Measurements from ENCODE around the gene GRID1.
"Not testable (repeated sequence)": the region's sequence is repeated elsewhere in the genome, so short reads cannot be mapped to it uniquely, and the experiment has no call there.

GRID1 gene

GRCh38 chr10:86242761-86243160, 123.8 kb downstream of the GRID1 start:
- no peak for TF ChIP-seq CTCF (IDR thresholded peaks at IDR 0.05)
- Mint-ChIP-seq H3K27me3 (ENCODE audit: low read depth, poor library complexity) (peaks cover 6% of the 10 kb centered on the region), H3K36me3 (ENCODE audit: low read depth) (no peaks in the 10 kb centered on the region), H3K4me3 (no peak overlapping the region), H3K27ac (no peak overlapping the region), H3K4me1 (peaks cover 11% of the 10 kb centered on the region), H3K9me3 (peaks cover 14% of the 10 kb centered on the region)
- no peak for DNase-seq

DNA sequence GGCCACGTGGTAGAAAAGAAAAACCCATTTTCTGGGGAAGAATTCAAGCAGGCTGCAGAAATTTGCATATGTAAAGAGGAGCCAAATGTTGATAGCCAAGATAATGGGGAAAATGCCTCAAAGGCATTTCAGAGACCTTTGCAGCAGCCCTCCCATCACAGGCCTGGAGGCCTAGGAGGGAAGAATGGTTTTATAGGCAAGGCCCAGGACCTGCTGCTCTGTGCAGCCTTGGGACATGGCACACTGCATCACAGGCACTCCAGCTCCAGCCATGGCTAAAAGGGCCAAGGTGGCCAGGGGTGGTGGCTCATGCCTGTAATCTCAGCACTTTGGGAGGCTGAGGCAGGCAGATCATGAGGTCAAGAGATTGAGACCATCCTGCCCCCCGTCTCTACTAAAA, 128.5 kb downstream of the GRID1 start:
- peaks cover 28% of the 10 kb centered on the region for H3K9me3 Mint-ChIP-seq
- not testable (repeated sequence) for DNase-seq; H3K27me3 Mint-ChIP-seq (ENCODE audit: low read depth, poor library complexity); H3K4me3 Mint-ChIP-seq; H3K27ac Mint-ChIP-seq; H3K36me3 Mint-ChIP-seq (ENCODE audit: low read depth)
- H3K4me1 Mint-ChIP-seq, result peaks cover 13% of the 10 kb centered on the region

DNA sequence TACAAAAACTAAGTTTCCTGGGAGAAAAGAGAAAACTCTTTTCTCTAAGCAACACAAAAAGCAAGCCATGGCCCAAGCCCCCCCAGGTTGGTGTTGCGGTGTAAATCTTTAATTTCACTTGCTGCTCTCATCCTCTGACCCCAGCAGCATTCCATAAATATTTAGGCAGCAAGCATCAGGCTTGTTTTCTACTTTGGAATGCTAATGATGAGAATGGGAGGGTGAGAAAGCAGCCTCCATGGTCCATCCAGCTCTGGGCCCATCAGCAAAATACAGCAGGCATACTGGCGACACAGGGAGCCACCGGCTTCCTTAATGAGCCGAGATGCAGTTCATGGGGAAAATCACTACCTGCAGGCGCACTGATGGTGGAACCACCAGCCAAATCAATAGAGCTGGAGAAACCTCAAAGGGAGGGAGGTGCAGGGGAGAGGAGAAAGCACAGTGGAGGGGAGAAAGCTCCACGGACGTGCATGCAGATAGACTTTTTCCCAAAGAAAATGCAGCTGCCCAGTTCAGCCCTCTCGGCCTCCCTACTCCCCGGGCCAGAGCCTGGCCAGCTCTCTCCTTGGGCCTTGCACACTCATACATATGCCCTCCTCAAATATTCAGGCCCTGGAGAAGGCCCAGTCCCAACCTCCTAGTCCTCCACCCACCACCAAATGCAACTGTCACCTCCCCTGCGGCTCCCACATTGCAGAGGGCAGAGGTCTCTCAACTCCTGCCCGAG, 131.9 kb downstream of the GRID1 start:
- H3K27ac Mint-ChIP-seq, result no peak overlapping the region
- H3K36me3 Mint-ChIP-seq (ENCODE audit: low read depth), result no peaks in the 10 kb centered on the region
- H3K27me3 Mint-ChIP-seq (ENCODE audit: low read depth, poor library complexity), result no peaks in the 10 kb centered on the region
- no peak for TF ChIP-seq CTCF (IDR thresholded peaks at IDR 0.05)
- H3K4me3 Mint-ChIP-seq, result no peak overlapping the region
- H3K9me3 Mint-ChIP-seq, result peaks cover 28% of the 10 kb centered on the region
- peaks cover 13% of the 10 kb centered on the region for H3K4me1 Mint-ChIP-seq
- DNase-seq, result no peak

- Mint-ChIP-seq H3K4me3 (no peak overlapping the region), H3K27me3 (ENCODE audit: low read depth, poor library complexity) (no peaks in the 10 kb centered on the region), H3K36me3 (ENCODE audit: low read depth) (no peaks in the 10 kb centered on the region), H3K27ac (no peak overlapping the region), H3K9me3 (peaks cover 22% of the 10 kb centered on the region), H3K4me1 (peaks cover 13% of the 10 kb centered on the region)
- no peak for TF ChIP-seq CTCF (IDR thresholded peaks at IDR 0.05)
- DNase-seq, result no peak
Observed at GRCh38 chr10:86234107-86234506, 132.5 kb downstream of the GRID1 start.

GRCh38 chr10:86233131-86233530, 133.5 kb downstream of the GRID1 start:
- no peak for DNase-seq
- Mint-ChIP-seq H3K27ac (no peak overlapping the region), H3K36me3 (ENCODE audit: low read depth) (no peaks in the 10 kb centered on the region), H3K27me3 (ENCODE audit: low read depth, poor library complexity) (peaks cover 2% of the 10 kb centered on the region), H3K4me1 (peaks cover 13% of the 10 kb centered on the region), H3K9me3 (peaks cover 17% of the 10 kb centered on the region), H3K4me3 (no peak overlapping the region)
- no peak for TF ChIP-seq CTCF (IDR thresholded peaks at IDR 0.05)

- Mint-ChIP-seq H3K36me3 (ENCODE audit: low read depth) (no peaks in the 10 kb centered on the region), H3K9me3 (peaks cover 13% of the 10 kb centered on the region), H3K27me3 (ENCODE audit: low read depth, poor library complexity) (peaks cover 5% of the 10 kb centered on the region), H3K4me3 (no peak overlapping the region), H3K4me1 (peaks cover 13% of the 10 kb centered on the region), H3K27ac (no peak overlapping the region)
- no peak for DNase-seq
- TF ChIP-seq CTCF (IDR thresholded peaks at IDR 0.05), result no peak
Observed at GRCh38 chr10:86232644-86233043, 134.0 kb downstream of the GRID1 start.

Measured in nephron progenitor cell (in vitro differentiated cells).